Lower leg skin (tissue), 4 donors: ENCODE measurements around the gene KAZN. TPM values are rescaled to one million over a fixed set of nuclear protein-coding genes. Genes with fewer than 3 reads are reported as not detected.

Source experiments
- DNase-seq, 2 donors: peaks; one replicate each; pipeline ENCODE4 v3.0.0-alpha.2; 2019; ENCODE audit warnings: low spot score in 2 of 2
- H3K4me3 ChIP-seq: fragments of 200-600 bp; sonication (generic); 2 replicates; pipeline ENCODE4 v1.5.1; 2017; ENCODE audit warnings: mild to moderate bottlenecking, low read depth; ENCODE audit not compliant: poor library complexity, severe bottlenecking
- CTCF ChIP-seq, 3 donors: fragments of 450-650 bp; IDR thresholded peaks; one replicate each; pipeline ENCODE4 v1.5.1; 2016; ENCODE audit warnings: antibody characterized with exemption in 3 of 3, mild to moderate bottlenecking in 3 of 3, moderate library complexity in 2 of 3
- POLR2A ChIP-seq, 2 donors: fragments of 450-650 bp; IDR thresholded peaks; one replicate each; pipeline ENCODE4 v1.6.1; 2016 to 2017; ENCODE audit warnings: antibody characterized with exemption in 2 of 2, mild to moderate bottlenecking in 1 of 2, moderate library complexity in 1 of 2
- WGBS, 2 donors: methylation state at CpG; one replicate each; pipeline ENCODE4 v1.1.5; 2018; 5-methylcytosine and 5-hydroxymethylcytosine counted together
- intact Hi-C: fragments of 100-400 bp; cut with DNase I; formaldehyde crosslinking; loops from one replicate; pipeline ENCODE4 v1.15.0; 2023; ENCODE audit warnings: low total_unique reads
- total RNA-seq, 4 donors: library from RNA; depleted of rRNA; stranded (reverse); fragments of >200 nt; gene quantifications; one replicate each; pipeline ENCODE4 v1.1.0, GENCODE V29; 2016

Gene KAZN
- total RNA-seq, 4 donors from 2014 or later = 21.4 to 36.0 (median 28.4) TPM

- no peak for TF ChIP-seq POLR2A (IDR thresholded peaks at IDR 0.05)
- no peak for TF ChIP-seq CTCF (IDR thresholded peaks at IDR 0.05)
- intact Hi-C loops = no loop called here
- no peak for DNase-seq
- H3K4me3 ChIP-seq = no peak overlapping the region
- 87 to 94% methylated on average over 10 of the region's 10 CpGs for WGBS, 2 donors
Measured at GRCh38 chr1:14836426-14837140, 238.1 kb downstream of the KAZN start.

- WGBS, 2 donors = 92 to 95% methylated on average over 7 of the region's 7 CpGs
- DNase-seq = no peak
- no peak overlapping the region for H3K4me3 ChIP-seq
- intact Hi-C loops = no loop called here
- no peak for TF ChIP-seq CTCF (IDR thresholded peaks at IDR 0.05)
- TF ChIP-seq POLR2A (IDR thresholded peaks at IDR 0.05) = no peak
Measured at GRCh38 chr1:14840374-14840773, 241.9 kb downstream of the KAZN start.

GRCh38 chr1:14841456-14841855 lies 243.0 kb downstream of the KAZN start:
- intact Hi-C loops = no loop called here
- no peak for TF ChIP-seq POLR2A (IDR thresholded peaks at IDR 0.05)
- TF ChIP-seq CTCF (IDR thresholded peaks at IDR 0.05) = no peak
- 80 to 89% methylated on average over 2 of the region's 2 CpGs for WGBS, 2 donors
- no peak overlapping the region for H3K4me3 ChIP-seq
- DNase-seq = no peak

GRCh38 chr1:14841951-14842350 lies 243.5 kb downstream of the KAZN start:
- intact Hi-C loops = no loop called here
- no peak overlapping the region for H3K4me3 ChIP-seq
- TF ChIP-seq POLR2A (IDR thresholded peaks at IDR 0.05) (no peak), CTCF (IDR thresholded peaks at IDR 0.05) (no peak)
- DNase-seq = no peak

- H3K4me3 ChIP-seq = no peak overlapping the region
- no peak for TF ChIP-seq CTCF (IDR thresholded peaks at IDR 0.05)
- 90 to 95% methylated on average over 4 of the region's 4 CpGs for WGBS, 2 donors
- no peak for DNase-seq
- intact Hi-C loops = no loop called here
Measured at GRCh38 chr1:14842361-14842760, 243.9 kb downstream of the KAZN start.

- DNase-seq = no peak
- no peak overlapping the region for H3K4me3 ChIP-seq
- WGBS, 2 donors = 79 to 82% methylated on average over 2 of the region's 2 CpGs
- intact Hi-C loops = no loop called here
- TF ChIP-seq CTCF (IDR thresholded peaks at IDR 0.05) (no peak), POLR2A (IDR thresholded peaks at IDR 0.05) (no peak)
Measured at GRCh38 chr1:14842891-14843290, 244.4 kb downstream of the KAZN start.
